ENCODE measurements around the gene CCNI. TPM values are rescaled to one million over a fixed set of nuclear protein-coding genes. Genes with fewer than 3 reads are reported as not detected.

Gene CCNI
- total RNA-seq, 1 experiment from 2014 or later: 208 TPM

DNA sequence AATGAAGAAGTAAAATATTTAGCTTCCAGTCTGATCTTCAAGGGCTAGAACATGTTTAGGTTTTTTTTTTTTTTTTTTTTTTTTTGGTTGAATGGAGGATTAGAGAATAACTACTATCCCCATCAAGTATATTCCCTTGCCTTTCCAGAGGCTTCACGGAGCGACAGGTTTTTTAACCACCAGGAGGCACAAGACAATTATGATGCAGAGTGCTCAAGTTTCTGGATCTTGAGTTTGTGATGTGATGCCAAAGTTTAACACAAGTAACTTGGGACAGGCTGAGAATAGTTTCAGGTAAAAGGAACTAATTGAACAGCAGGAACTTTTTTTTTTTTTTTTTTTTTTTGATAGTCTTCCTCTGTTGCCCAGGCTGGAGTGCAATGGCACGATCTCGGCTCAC, 30.3 kb downstream of the CCNI start:
- H3K9ac ChIP-seq (ENCODE audit: low read length): no peak overlapping the region
- H3K27me3 ChIP-seq (ENCODE audit: insufficient read depth, low read length): no peaks in the 10 kb centered on the region
- H3K4me3 ChIP-seq (replicated peaks in 1 of 2; ENCODE audit: low read depth in 1 of 2, low read length in 2 of 2): no peak overlapping the region
- no peak overlapping the region for H3K4me2 ChIP-seq (ENCODE audit: low read length)
- DNase-seq (ENCODE audit: low read depth, low spot score): no peak
- no peaks in the 10 kb centered on the region for H4K20me1 ChIP-seq (ENCODE audit: insufficient read depth)
- intact Hi-C loops (cut with micrococcal nuclease): loop anchor here (5.0 kb wide), 1 partner anchor 262 kb away; no protein-coding TSS in a partner anchor
- no peaks in the 10 kb centered on the region; the same call in 1 of the 2 replicates for H3K79me2 ChIP-seq (ENCODE audit: insufficient read depth, low read length)
- H3K36me3 ChIP-seq (ENCODE audit: control insufficient read depth in 1 of 2, insufficient read depth in 2 of 2, low read length in 2 of 2): peaks cover 17 to 19% of the 10 kb centered on the region in 2 experiments; a peak in 3 of 4 replicates
- no peaks in the 10 kb centered on the region for H3K9me2 ChIP-seq (ENCODE audit: insufficient read depth)
- no peak overlapping the region for H3K27ac ChIP-seq (ENCODE audit: low read depth, low read length)
- ChIA-PET POLR2A (interaction anchor here (0.7 kb wide), 1 partner anchor 158 kb away, joined by 3 read pairs; no protein-coding TSS in a partner anchor), CTCF (interaction anchor here (0.7 to 3.3 kb wide), 9 partner anchors 8 to 1084 kb away, joined by 3 to 40 read pairs (median 3); no protein-coding TSS in a partner anchor), RAD21 (ENCODE audit: low non-redundant PET in 1 of 2, low total read pairs in 2 of 2, uncharacterized antibody in 2 of 2, unreplicated experiment in 2 of 2) (interaction anchor here in 1 of 2 experiments (0.6 to 0.9 kb wide), 2 partner anchors 158 to 183 kb away, joined by 3 read pairs; no protein-coding TSS in a partner anchor)
- no peak for ATAC-seq
- no peaks in the 10 kb centered on the region for H3K4me1 ChIP-seq (ENCODE audit: control insufficient read depth in 1 of 2, insufficient read depth in 2 of 2, low read length in 2 of 2)
- H3K9me3 ChIP-seq (ENCODE audit: control insufficient read depth in 1 of 2, insufficient read depth in 1 of 2, low read depth in 1 of 2, low read length in 2 of 2): no peaks in the 10 kb centered on the region
- H2AFZ ChIP-seq (ENCODE audit: low read depth, low read length, poor library complexity, severe bottlenecking): no peak overlapping the region
- TF ChIP-seq SP1 (IDR thresholded peaks at IDR 0.05; ENCODE audit: low read depth) (no peak), RAD21 (IDR thresholded peaks at IDR 0.05; ENCODE audit: low read depth) (peak; percentile 32; the same call in 1 of the 2 replicates), SRF (IDR thresholded peaks at IDR 0.05; ENCODE audit: low read depth) (no peak), POLR2AphosphoS5 (IDR thresholded peaks at IDR 0.05; ENCODE audit: low read depth, low read length) (no peak), CEBPB (IDR thresholded peaks at IDR 0.05; ENCODE audit: low read depth) (no peak), EGR1 (IDR thresholded peaks at IDR 0.05; ENCODE audit: low read depth) (no peak), EZH2phosphoT487 (IDR thresholded peaks at IDR 0.05; ENCODE audit: borderline replicate concordance) (no peak), JUND (IDR thresholded peaks at IDR 0.05) (no peak), FOSL1 (IDR thresholded peaks at IDR 0.05; ENCODE audit: low read depth) (no peak), ZFX (IDR thresholded peaks at IDR 0.05) (no peak)
- TF ChIP-seq, protein P1, sequence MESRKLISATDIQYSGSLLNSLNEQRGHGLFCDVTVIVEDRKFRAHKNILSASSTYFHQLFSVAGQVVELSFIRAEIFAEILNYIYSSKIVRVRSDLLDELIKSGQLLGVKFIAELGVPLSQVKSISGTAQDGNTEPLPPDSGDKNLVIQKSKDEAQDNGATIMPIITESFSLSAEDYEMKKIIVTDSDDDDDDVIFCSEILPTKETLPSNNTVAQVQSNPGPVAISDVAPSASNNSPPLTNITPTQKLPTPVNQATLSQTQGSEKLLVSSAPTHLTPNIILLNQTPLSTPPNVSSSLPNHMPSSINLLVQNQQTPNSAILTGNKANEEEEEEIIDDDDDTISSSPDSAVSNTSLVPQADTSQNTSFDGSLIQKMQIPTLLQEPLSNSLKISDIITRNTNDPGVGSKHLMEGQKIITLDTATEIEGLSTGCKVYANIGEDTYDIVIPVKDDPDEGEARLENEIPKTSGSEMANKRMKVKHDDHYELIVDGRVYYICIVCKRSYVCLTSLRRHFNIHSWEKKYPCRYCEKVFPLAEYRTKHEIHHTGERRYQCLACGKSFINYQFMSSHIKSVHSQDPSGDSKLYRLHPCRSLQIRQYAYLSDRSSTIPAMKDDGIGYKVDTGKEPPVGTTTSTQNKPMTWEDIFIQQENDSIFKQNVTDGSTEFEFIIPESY (IDR thresholded peaks at IDR 0.05; ENCODE audit: extremely low read depth, insufficient replicate concordance, low read length): no peak
- TF ChIP-seq, protein P2, sequence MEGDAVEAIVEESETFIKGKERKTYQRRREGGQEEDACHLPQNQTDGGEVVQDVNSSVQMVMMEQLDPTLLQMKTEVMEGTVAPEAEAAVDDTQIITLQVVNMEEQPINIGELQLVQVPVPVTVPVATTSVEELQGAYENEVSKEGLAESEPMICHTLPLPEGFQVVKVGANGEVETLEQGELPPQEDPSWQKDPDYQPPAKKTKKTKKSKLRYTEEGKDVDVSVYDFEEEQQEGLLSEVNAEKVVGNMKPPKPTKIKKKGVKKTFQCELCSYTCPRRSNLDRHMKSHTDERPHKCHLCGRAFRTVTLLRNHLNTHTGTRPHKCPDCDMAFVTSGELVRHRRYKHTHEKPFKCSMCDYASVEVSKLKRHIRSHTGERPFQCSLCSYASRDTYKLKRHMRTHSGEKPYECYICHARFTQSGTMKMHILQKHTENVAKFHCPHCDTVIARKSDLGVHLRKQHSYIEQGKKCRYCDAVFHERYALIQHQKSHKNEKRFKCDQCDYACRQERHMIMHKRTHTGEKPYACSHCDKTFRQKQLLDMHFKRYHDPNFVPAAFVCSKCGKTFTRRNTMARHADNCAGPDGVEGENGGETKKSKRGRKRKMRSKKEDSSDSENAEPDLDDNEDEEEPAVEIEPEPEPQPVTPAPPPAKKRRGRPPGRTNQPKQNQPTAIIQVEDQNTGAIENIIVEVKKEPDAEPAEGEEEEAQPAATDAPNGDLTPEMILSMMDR (IDR thresholded peaks at IDR 0.05 in 2 of 3, conservative IDR thresholded peaks at IDR 0.05 in 1 of 3; ENCODE audit: borderline replicate concordance in 1 of 3, insufficient read depth in 1 of 3, low read depth in 2 of 3, low read length in 2 of 3): peak in 2 of 3 experiments; percentile 16 to 37; a peak in 2 of 6 replicates
- no TSS peak for BruUV-seq (replicated peaks)
